Stimulated activated CD8-positive, alpha-beta memory T cell treated with anti-CD3 and anti-CD28 coated beads, Interleukin-7, amount 100 ng/mL, for 48 hours (primary cell): ENCODE data around the gene RBP4.
A peak's percentile ranks its signal among the peaks of the same experiment; 100 is the strongest.
"Not testable (repeated sequence)": the region's sequence is repeated elsewhere in the genome, so short reads cannot be mapped to it uniquely, and the experiment has no call there.

Experiments used
- DNase-seq, 2 donors: peaks; one replicate each; pipeline ENCODE4 v3.0.0-alpha.2; 2020; ENCODE audit warnings: low read depth in 1 of 2; ENCODE audit errors: extremely low read depth in 1 of 2

Gene RBP4

GRCh38 chr10:93567277-93568104, 33.5 kb downstream of the RBP4 start:
- DNase-seq, result no peak

- no peak for DNase-seq
Observed at GRCh38 chr10:93566435-93567276, 34.4 kb downstream of the RBP4 start, which contains the start of gene FFAR4. FFAR4 (plus strand) TSS chr10:93566665; CDS start chr10:93566721, 56 bp downstream.

- no peak for DNase-seq
Observed at GRCh38 chr10:93565446-93565845, 35.6 kb downstream of the RBP4 start.

- DNase-seq, result no peak
Observed at GRCh38 chr10:93560541-93560940, 40.5 kb downstream of the RBP4 start.

GRCh38 chr10:93559490-93559889, 41.5 kb downstream of the RBP4 start:
- DNase-seq, result no peak

- peak in 1 of 2 donors; percentile 27 for DNase-seq
Observed at GRCh38 chr10:93554760-93555432, 46.1 kb downstream of the RBP4 start.

- DNase-seq, result no peak
Observed at GRCh38 chr10:93554316-93554663, 46.7 kb downstream of the RBP4 start.

- no peak for DNase-seq
Observed at GRCh38 chr10:93553482-93554315, 47.3 kb downstream of the RBP4 start.

GRCh38 chr10:93552780-93553179, 48.3 kb downstream of the RBP4 start:
- DNase-seq, result no peak

GRCh38 chr10:93550606-93551005, 50.4 kb downstream of the RBP4 start:
- DNase-seq, result no peak

GRCh38 chr10:93548376-93549071, 52.5 kb downstream of the RBP4 start:
- no peak for DNase-seq

- DNase-seq, result no peak
Observed at GRCh38 chr10:93547522-93547921, 53.5 kb downstream of the RBP4 start.

GRCh38 chr10:93546995-93547394, 54.0 kb downstream of the RBP4 start:
- not testable (repeated sequence) for DNase-seq

- DNase-seq, result no peak
Observed at GRCh38 chr10:93542358-93542791, 58.7 kb downstream of the RBP4 start.
